HepG2 (cell line): ENCODE results near the gene PNKD. TPM values are rescaled to one million over a fixed set of nuclear protein-coding genes. Genes with fewer than 3 reads are reported as not detected.

Experiments
- ATM ChIP-seq: fragments of 450-650 bp; IDR thresholded peaks from 2 replicates; pipeline ENCODE4 v1.7.1; 2017; ENCODE audit warnings: mild to moderate bottlenecking, borderline replicate concordance
- CEBPB ChIP-seq: IDR thresholded peaks from 2 replicates; pipeline ENCODE4 v1.6.1; 2011; ENCODE audit warnings: low read depth, low read length, improper control_type of control experiment, borderline replicate concordance
- ETV5 ChIP-seq: IDR thresholded peaks from 2 replicates; pipeline ENCODE4 v1.6.1; 2018; ENCODE audit warnings: missing biosample characterization, missing genetic modification reagents, inconsistent platforms, borderline replicate concordance
- NR1H2 ChIP-seq: sonication (generic); formaldehyde crosslinking; IDR thresholded peaks from 2 replicates; pipeline ENCODE4 v1.8.1; 2022; ENCODE audit warnings: low read depth, missing genetic modification reagents, borderline replicate concordance
- PITX1 ChIP-seq: sonication (generic); formaldehyde crosslinking; IDR thresholded peaks from 2 replicates; pipeline ENCODE4 v1.5.1; 2020; ENCODE audit warnings: mild to moderate bottlenecking, missing genetic modification reagents
- PLRG1 ChIP-seq: fragments of 450-650 bp; conservative IDR thresholded peaks from 2 replicates; pipeline ENCODE4 v1.6.1; 2016
- TP53 ChIP-seq: sonication (generic); formaldehyde crosslinking; conservative IDR thresholded peaks from 2 replicates; pipeline ENCODE4 v1.4.0; 2020; ENCODE audit warnings: missing genetic modification reagents
- U2AF1 ChIP-seq: fragments of 200-400 bp; formaldehyde crosslinking; optimal IDR thresholded peaks from 2 replicates; pipeline ENCODE3; 2017; ENCODE audit warnings: mild to moderate bottlenecking, low read depth, low read length
- ZNF747 ChIP-seq: sonication (generic); formaldehyde crosslinking; IDR thresholded peaks from 2 replicates; pipeline ENCODE4 v1.8.1; 2023; ENCODE audit warnings: missing genetic modification reagents, mild to moderate bottlenecking, borderline replicate concordance
- polyA plus RNA-seq, 8 experiments: library from polyadenylated mRNA; depleted of rRNA in 3 of 8; stranded (reverse) in 7 of 8; unstranded in 1 of 8; fragments of >200 nt; fragmentation: Illumina TruSeq in 4 of 8; extraction: Trizol in 4 of 8; gene quantifications; 2 replicates each; pipeline versions ENCODE4 v1.2.1 to v1.2.3, GENCODE V29; 2011 to 2016; ENCODE audit warnings: low read depth in 4 of 8, missing spikeins in 1 of 8, mixed read lengths in 1 of 8; ENCODE audit not compliant: insufficient read depth in 1 of 8
- total RNA-seq, 5 experiments: library from RNA; depleted of rRNA; stranded (reverse); fragments of >200 nt; fragmentation: Illumina TruSeq; extraction: Trizol; gene quantifications; 2 replicates each; pipeline ENCODE4 v1.2.3, GENCODE V29; 2016; ENCODE audit warnings: low read depth in 1 of 5
- TF ChIP-seq, protein P1 (sequence below): sonication (generic); formaldehyde crosslinking; IDR thresholded peaks from 2 replicates; pipeline ENCODE4 v1.4.0; 2020; ENCODE audit warnings: missing genetic modification reagents, borderline replicate concordance
- TF ChIP-seq, protein P2 (sequence below): sonication (generic); formaldehyde crosslinking; IDR thresholded peaks from one replicate; pipeline ENCODE4 v1.5.1; 2020; ENCODE audit warnings: mild to moderate bottlenecking, missing genetic modification reagents; ENCODE audit errors: not compliant biosample characterization
- TF ChIP-seq, protein P3 (sequence below): sonication (generic); formaldehyde crosslinking; IDR thresholded peaks from 2 replicates; pipeline ENCODE4 v1.4.0; 2020; ENCODE audit warnings: missing genetic modification reagents, mild to moderate bottlenecking, borderline replicate concordance

The PNKD gene
- total and polyA plus RNA-seq, 2 of the 13 experiments (the other 11 are each of a cell fraction or from before 2014, with no cell fraction given) = 55.9 to 80.4 TPM

DNA sequence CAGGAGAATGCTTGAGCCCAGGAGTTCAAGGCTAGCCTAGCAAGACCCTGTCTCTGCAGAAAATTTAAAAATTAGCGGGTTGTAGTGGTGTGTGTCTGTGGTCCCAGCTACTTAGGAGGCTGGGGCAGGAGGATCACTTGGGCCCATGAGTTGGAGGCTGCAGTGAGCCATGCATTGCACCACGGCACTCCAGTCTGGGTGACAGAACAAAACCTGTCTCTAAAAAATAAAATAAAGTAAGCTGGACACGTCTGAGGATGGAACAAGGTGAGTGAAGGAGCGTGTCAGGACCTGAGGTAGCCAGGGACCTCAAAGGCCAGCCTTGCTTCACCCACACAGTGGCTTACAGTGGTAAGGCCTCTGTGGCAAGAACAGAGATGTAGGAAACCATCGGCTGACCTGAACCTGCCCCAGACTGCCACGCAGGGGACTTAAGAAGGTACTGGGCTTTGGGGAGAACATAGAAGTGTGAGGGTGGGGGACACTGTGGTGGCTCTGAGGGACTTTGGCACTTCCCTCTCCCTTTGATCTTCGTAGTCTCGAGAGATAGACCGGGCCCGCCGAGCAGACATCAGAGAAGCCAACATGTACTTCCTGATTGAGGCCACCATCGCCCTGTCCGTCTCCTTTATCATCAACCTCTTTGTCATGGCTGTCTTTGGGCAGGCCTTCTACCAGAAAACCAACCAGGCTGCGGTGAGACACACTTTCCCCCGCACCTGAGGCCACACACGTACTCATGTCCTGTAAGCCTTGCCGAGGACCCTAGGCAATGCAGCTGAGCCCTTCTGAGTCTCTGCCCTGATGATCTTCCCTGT lies 119.2 kb downstream of the PNKD start (continued):
- TF ChIP-seq PLRG1 (no peak), PITX1 (CRISPR knock-in tag) (peak; percentile 53; the same call in 1 of the 2 replicates), ATM (no peak), TP53 (CRISPR knock-in tag) (no peak), ZNF747 (CRISPR knock-in tag) (peak; percentile 46; the same call in 1 of the 2 replicates), NR1H2 (CRISPR knock-in tag) (no peak), U2AF1 (no peak), CEBPB (peak; percentile 32; the same call in 1 of the 2 replicates), ETV5 (CRISPR knock-in tag) (peak; percentile 78)
- TF ChIP-seq, protein P1, sequence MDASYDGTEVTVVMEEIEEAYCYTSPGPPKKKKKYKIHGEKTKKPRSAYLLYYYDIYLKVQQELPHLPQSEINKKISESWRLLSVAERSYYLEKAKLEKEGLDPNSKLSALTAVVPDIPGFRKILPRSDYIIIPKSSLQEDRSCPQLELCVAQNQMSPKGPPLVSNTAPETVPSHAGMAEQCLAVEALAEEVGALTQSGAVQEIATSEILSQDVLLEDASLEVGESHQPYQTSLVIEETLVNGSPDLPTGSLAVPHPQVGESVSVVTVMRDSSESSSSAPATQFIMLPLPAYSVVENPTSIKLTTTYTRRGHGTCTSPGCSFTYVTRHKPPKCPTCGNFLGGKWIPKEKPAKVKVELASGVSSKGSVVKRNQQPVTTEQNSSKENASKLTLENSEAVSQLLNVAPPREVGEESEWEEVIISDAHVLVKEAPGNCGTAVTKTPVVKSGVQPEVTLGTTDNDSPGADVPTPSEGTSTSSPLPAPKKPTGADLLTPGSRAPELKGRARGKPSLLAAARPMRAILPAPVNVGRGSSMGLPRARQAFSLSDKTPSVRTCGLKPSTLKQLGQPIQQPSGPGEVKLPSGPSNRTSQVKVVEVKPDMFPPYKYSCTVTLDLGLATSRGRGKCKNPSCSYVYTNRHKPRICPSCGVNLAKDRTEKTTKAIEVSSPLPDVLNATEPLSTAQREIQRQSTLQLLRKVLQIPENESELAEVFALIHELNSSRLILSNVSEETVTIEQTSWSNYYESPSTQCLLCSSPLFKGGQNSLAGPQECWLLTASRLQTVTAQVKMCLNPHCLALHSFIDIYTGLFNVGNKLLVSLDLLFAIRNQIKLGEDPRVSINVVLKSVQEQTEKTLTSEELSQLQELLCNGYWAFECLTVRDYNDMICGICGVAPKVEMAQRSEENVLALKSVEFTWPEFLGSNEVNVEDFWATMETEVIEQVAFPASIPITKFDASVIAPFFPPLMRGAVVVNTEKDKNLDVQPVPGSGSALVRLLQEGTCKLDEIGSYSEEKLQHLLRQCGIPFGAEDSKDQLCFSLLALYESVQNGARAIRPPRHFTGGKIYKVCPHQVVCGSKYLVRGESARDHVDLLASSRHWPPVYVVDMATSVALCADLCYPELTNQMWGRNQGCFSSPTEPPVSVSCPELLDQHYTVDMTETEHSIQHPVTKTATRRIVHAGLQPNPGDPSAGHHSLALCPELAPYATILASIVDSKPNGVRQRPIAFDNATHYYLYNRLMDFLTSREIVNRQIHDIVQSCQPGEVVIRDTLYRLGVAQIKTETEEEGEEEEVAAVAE (CRISPR knock-in tag) = 0 out of 2 replicates have a peak, but pooled peaks have one; percentile 33
- TF ChIP-seq, protein P2, sequence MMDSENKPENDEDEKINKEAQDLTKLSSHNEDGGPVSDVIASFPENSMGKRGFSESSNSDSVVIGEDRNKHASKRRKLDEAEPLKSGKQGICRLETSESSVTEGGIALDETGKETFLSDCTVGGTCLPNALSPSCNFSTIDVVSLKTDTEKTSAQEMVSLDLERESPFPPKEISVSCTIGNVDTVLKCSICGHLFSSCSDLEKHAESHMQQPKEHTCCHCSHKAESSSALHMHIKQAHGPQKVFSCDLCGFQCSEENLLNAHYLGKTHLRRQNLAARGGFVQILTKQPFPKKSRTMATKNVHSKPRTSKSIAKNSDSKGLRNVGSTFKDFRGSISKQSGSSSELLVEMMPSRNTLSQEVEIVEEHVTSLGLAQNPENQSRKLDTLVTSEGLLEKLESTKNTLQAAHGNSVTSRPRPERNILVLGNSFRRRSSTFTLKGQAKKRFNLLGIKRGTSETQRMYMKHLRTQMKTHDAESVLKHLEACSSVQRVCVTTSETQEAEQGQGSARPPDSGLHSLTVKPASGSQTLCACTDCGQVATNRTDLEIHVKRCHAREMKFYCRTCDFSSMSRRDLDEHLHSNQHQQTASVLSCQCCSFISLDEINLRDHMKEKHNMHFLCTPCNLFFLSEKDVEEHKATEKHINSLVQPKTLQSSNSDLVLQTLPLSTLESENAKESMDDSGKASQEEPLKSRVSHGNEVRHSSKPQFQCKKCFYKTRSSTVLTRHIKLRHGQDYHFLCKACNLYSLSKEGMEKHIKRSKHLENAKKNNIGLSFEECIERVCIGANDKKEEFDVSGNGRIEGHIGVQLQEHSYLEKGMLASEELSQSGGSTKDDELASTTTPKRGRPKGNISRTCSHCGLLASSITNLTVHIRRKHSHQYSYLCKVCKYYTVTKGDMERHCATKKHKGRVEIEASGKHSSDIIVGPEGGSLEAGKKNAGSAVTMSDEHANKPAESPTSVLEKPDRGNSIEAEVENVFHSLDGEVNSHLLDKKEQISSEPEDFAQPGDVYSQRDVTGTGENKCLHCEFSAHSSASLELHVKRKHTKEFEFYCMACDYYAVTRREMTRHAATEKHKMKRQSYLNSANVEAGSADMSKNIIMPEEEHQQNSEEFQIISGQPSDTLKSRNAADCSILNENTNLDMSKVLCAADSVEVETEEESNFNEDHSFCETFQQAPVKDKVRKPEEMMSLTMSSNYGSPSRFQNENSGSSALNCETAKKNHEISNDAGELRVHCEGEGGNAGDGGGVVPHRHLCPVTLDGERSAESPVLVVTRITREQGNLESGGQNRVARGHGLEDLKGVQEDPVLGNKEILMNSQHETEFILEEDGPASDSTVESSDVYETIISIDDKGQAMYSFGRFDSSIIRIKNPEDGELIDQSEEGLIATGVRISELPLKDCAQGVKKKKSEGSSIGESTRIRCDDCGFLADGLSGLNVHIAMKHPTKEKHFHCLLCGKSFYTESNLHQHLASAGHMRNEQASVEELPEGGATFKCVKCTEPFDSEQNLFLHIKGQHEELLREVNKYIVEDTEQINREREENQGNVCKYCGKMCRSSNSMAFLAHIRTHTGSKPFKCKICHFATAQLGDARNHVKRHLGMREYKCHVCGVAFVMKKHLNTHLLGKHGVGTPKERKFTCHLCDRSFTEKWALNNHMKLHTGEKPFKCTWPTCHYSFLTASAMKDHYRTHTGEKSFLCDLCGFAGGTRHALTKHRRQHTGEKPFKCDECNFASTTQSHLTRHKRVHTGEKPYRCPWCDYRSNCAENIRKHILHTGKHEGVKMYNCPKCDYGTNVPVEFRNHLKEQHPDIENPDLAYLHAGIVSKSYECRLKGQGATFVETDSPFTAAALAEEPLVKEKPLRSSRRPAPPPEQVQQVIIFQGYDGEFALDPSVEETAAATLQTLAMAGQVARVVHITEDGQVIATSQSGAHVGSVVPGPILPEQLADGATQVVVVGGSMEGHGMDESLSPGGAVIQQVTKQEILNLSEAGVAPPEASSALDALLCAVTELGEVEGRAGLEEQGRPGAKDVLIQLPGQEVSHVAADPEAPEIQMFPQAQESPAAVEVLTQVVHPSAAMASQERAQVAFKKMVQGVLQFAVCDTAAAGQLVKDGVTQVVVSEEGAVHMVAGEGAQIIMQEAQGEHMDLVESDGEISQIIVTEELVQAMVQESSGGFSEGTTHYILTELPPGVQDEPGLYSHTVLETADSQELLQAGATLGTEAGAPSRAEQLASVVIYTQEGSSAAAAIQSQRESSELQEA (CRISPR knock-in tag) = no peak
- TF ChIP-seq, protein P3, sequence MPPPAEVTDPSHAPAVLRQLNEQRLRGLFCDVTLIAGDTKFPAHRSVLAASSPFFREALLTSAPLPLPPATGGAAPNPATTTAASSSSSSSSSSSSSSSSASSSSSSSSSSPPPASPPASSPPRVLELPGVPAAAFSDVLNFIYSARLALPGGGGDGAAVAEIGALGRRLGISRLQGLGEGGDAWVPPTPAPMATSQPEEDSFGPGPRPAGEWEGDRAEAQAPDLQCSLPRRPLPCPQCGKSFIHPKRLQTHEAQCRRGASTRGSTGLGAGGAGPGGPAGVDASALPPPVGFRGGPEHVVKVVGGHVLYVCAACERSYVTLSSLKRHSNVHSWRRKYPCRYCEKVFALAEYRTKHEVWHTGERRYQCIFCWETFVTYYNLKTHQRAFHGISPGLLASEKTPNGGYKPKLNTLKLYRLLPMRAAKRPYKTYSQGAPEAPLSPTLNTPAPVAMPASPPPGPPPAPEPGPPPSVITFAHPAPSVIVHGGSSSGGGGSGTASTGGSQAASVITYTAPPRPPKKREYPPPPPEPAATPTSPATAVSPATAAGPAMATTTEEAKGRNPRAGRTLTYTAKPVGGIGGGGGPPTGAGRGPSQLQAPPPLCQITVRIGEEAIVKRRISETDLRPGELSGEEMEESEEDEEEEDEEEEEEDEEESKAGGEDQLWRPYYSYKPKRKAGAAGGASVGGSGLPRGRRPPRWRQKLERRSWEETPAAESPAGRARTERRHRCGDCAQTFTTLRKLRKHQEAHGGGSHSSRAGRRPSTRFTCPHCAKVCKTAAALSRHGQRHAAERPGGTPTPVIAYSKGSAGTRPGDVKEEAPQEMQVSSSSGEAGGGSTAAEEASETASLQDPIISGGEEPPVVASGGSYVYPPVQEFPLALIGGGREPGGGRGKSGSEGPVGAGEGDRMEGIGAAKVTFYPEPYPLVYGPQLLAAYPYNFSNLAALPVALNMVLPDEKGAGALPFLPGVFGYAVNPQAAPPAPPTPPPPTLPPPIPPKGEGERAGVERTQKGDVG (CRISPR knock-in tag) = 0 out of 2 replicates have a peak, but pooled peaks have one; percentile 37
